HG02884 (cell line): ENCODE measurements around the gene HDAC4.

Experiments used
- ATAC-seq: cut with Tn5 transposase; IDR thresholded peaks from one replicate; pipeline ENCODE4 v1.9.1; 2021; ENCODE audit warnings: mild to moderate bottlenecking, moderate library complexity; ENCODE audit not compliant: unreplicated experiment

Gene HDAC4

DNA sequence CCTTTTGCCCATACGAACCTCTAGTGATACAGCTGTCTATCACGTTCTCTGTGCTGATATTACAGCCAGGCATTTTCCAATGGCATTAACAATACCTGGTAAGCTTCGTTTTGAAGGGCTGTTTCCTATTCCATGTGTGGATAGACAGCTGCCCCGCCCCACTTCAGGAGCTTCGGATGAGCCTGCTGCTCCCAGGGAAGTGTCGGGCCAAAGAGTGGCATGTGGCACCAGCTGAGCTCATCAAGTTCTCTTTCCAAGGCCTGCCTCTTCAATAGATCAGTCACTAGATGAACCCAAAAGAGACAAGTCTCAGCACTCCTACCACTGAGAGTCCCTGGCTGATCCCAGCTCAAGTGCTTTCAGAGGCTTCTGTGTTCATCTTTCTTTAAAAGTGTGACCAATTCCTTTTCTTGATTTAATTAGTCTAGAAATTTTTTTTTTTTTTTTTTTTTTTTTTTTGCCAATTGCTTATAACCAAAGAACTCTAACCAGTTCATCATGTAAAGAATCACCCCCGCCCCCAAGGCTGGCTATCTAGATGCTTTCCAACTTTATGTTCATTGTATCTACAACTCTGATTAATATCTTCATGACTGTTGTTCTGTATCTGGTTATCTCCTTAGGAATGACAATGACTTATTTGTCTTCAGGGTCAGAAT is 46.6 kb downstream of the HDAC4 start:
- ATAC-seq, result no peak

- no peak for ATAC-seq
Observed at GRCh38 chr2:239353692-239354091, 47.1 kb downstream of the HDAC4 start.

DNA sequence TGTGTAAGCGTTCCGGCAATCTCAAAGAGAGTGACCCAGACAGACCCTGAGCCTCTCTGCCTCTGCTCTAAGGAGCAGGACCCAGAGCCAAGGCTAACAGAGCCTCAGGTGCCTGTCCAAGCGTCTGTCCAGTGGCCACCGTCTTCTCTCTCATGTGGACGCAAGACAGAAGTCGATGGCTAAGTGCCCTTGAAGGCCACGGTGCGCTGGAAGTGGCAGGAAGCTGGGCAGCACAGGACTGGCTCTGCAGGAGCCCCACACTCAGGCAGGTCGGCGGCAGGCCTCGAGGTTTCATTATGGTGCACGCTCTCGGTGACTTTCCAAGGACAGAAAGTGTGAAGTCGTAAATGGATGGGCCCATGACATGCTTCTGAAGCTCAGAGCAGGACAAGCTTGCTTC is 49.1 kb downstream of the HDAC4 start:
- ATAC-seq, result no peak

GRCh38 chr2:239349453-239350135 is 51.2 kb downstream of the HDAC4 start:
- ATAC-seq, result no peak

DNA sequence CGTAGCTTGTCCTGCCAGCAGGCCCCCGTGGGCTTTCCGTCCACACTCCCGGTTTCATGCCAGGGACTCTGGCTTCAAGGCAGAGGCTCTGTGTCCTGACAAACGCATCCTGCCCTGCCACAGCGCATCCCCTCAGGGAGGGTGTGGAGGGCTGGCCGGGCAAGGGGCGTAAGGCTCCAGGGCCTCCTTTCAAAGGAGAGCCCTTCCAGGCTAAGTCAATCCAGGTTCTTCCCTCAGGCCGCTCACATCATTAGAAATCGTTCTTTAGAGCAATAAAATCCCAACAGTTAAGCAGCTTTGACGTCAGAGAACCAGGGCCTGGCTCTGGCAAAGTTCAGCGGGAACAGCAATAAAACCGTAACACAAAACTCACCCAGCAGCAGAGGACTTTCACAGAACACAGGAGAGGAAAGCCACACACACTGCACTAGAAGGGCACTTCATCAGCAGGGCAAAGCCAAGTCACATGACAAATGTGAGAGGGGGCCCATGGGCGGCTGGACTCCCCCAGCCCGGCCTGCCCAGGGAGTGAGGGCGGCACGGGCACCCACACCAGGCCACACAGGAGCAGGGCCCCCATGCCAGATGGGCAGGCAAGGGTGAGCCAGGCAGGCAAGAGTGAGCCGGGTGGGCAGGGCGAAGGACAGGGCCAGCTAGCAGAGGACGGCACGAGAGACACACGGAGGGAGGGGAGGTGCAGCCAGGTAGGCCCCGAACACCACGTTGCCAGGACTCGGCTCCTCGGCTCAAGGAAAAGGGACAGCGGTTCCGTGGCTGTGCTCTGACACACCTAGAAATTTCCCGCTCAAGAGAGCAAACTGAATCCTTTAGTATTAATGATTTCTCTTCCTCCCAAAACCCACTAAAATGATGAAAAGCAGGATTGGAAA is 52.0 kb downstream of the HDAC4 start:
- ATAC-seq, result no peak

DNA sequence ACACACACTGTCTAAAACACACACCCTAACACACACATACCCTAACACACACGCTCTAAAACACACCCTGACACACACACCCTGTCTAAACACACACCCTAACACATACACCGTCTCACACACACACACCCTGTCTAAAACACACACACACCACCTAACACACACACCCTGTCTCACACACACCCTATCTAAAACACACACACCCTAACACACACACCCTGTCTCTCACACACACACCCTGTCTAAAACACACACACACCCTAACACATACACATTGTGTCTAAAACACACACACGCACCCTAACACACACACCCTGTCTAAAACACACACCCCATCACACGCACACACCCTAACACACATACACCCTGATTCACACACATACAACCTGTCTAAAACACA is 54.1 kb downstream of the HDAC4 start:
- ATAC-seq, result no peak

- ATAC-seq, result no peak
Observed at GRCh38 chr2:239345251-239345650, 55.6 kb downstream of the HDAC4 start.

DNA sequence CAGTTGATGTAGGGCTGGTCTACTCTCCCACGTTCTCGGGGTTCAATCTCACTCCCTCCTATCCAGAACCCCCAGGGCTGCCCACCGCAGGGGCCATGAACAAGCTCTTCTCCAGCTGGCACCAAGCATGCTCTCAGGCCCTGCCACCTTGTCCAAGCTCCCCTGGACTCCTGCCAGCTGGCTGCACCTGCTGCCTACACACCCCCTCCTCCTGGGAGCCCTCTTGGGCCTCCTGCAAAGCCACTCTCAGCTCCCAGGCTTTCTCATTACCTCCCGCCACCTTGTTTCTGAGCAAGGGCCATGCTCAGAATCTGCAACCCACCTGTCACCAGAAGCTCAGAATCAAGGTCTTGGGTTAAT is 56.0 kb downstream of the HDAC4 start:
- no peak for ATAC-seq

GRCh38 chr2:239343946-239344856 is 56.6 kb downstream of the HDAC4 start:
- no peak for ATAC-seq

- no peak for ATAC-seq
Observed at GRCh38 chr2:239343460-239343859, 57.4 kb downstream of the HDAC4 start.

DNA sequence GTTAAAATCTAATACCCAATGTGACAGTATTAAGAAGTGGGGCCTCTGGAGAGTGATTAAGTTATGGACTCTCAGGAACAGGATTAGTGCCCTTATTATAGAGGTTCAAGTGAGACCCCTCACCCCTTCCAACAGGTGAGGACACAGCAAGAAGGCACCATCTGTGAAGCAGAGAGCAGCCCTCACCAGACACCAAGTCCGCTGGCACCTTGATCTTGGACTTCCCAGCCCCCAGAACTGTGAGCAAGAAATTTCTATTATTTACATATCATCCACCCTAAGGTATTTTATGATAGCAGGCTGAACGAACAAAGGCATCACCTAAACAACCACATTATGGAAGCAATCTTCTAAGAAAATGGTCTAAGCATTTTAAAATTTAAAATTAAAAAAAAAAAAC is 59.0 kb downstream of the HDAC4 start:
- no peak for ATAC-seq

GRCh38 chr2:239341146-239341732 is 59.6 kb downstream of the HDAC4 start:
- ATAC-seq, result no peak

- ATAC-seq, result no peak
Observed at GRCh38 chr2:239339726-239340601, 60.9 kb downstream of the HDAC4 start.

DNA sequence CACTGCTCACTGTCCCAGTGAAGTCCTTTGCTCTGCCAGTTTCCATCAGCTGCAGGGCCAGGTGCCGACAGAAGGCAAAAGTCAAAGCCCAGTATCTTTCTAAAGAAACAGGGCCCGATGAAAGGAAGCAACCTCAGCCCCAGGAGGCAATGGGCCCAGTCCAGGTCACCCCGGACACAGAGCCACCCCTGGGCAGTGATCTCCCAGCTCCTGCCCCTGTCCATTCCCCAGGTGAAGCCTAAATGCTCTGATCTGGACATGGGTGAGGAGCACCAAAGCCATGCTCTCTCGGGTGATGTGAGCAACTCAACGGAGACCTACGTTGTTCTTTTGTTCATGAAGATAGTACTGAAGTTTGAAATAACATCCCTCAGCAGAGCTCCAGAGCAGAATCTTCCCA is 61.6 kb downstream of the HDAC4 start:
- ATAC-seq, result no peak

- no peak for ATAC-seq
Observed at GRCh38 chr2:239337877-239338484, 62.8 kb downstream of the HDAC4 start.

- no peak for ATAC-seq
Observed at GRCh38 chr2:239337122-239337876, 63.5 kb downstream of the HDAC4 start.

DNA sequence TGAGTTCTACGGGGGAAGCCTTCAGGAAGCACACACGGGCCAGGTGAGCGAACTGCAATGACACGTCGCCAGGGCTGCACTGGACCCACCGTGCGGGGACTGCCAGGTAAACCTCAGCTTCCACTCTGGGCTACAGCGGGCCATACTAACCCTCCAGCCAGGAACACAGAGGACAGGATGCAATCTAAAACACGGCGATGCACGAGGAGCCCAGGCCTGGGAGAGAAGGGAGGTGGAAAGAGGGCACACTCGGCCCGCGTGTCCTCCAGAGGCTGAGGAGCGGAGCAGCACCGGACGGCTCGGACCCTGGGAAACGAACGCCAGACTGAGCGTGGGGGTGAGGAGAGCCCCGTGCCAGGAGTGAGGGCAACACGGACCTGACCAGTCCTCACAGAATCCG is 69.3 kb downstream of the HDAC4 start:
- no peak for ATAC-seq

DNA sequence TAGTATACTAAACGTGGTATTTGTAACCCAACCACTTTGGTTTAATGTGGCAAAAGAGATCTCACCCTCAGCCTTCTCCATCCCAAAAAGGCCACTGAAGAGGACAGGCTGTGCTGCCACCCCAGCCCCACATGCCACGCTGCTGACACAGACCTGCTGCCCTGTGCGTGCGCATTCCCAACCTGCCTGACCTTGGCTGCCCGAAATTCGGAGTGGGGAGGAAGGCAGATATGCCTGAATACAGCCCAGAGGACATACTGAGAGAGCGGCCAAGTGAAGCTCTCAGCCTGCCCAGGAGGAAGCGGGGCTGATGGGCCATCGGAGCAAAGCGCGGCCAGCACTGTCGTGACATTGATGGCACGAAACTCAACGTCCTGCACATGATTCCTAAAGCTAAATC is 70.0 kb downstream of the HDAC4 start:
- ATAC-seq, result no peak
